ENCODE results near the gene VPS37C.

Gene VPS37C

GRCh38 chr11:61121192-61121831 is 39.9 kb downstream of the VPS37C start:
- DNase-seq (ENCODE audit: low read depth) = peak; percentile 13
- no peak overlapping the region for H3K4me3 ChIP-seq (ENCODE audit: low read depth, low read length)
- TF ChIP-seq CTCF (conservative IDR thresholded peaks at IDR 0.05; ENCODE audit: low read depth, low read length) = no peak

DNA sequence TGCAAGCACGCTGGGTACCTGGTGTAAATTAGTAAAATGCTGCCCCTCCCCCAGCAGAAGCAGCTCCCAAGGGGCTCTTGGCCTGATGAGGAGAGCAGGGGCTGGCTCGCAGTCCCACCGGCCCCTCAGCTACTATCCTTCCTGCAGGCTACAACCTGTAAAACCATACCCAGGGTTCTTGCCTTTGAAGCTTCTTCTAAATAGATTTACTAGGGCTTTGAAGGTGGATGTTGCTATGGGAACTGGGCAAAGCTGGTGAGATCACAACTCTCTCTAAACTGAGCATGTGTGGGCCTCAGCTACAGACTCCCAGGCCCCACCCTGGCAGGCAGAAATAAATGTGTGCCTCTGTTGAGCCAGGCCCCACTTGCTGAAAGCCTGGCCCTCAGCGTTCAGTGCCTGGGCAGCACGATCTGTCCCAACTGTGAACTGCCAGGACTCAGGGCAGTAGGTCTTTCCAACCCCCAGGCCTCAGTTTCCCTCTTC is 40.5 kb downstream of the VPS37C start:
- peak; percentile 43 for DNase-seq (ENCODE audit: low read depth)
- TF ChIP-seq CTCF (conservative IDR thresholded peaks at IDR 0.05; ENCODE audit: low read depth, low read length) = no peak
- no peak overlapping the region for H3K4me3 ChIP-seq (ENCODE audit: low read depth, low read length)

DNA sequence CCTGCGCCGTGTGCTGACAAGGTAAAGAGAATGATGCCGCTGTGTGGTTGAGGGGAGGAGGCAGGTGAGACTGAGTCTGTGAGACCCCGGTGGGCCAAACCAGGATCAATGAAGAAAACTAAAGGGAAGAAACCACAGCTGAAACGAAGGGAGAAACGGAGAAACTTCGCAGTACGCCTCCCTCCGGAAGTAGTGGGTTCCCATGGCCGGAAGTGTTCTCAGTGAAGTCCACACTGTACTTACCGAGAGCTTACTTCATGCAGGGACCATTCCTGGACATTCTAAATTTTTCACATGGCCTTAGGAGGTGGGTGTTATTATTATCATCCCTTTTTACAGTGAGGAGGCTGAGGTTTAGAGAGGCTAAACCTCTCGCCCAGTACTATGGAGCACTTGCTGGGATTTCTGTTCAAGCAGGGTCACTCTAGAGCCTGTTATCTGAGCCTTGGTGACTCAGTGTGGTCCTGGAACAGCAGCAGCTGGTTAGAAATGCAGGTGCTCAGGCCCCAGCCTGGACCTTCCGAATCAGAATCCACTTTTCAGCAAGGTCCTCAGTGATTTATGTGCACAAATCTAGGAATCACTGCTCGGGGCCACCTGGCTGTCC is 41.0 kb downstream of the VPS37C start:
- no peak for DNase-seq (ENCODE audit: low read depth)
- TF ChIP-seq CTCF (conservative IDR thresholded peaks at IDR 0.05; ENCODE audit: low read depth, low read length) = no peak
- no peak overlapping the region for H3K4me3 ChIP-seq (ENCODE audit: low read depth, low read length)

- no peak for TF ChIP-seq CTCF (conservative IDR thresholded peaks at IDR 0.05; ENCODE audit: low read depth, low read length)
- H3K4me3 ChIP-seq (ENCODE audit: low read depth, low read length) = no peak overlapping the region
- DNase-seq (ENCODE audit: low read depth) = no peak
Measured at GRCh38 chr11:61119571-61119970, 41.7 kb downstream of the VPS37C start.

DNA sequence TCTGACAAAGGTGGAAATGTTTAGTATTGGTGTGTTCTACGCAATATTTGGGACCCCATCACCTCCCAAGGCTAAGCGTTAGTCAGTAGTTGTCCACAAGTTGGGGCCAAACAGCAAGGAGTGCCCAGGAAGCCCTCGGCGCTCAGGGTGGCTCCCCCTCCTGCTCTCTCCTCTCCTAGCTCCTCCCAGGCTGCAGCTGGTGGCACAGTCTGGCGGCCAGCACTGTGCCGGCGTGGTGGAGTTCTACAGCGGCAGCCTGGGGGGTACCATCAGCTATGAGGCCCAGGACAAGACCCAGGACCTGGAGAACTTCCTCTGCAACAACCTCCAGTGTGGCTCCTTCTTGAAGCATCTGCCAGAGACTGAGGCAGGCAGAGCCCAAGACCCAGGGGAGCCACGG is 42.2 kb downstream of the VPS37C start:
- no peak overlapping the region for H3K4me3 ChIP-seq (ENCODE audit: low read depth, low read length)
- DNase-seq (ENCODE audit: low read depth) = no peak
- no peak for TF ChIP-seq CTCF (conservative IDR thresholded peaks at IDR 0.05; ENCODE audit: low read depth, low read length)

DNA sequence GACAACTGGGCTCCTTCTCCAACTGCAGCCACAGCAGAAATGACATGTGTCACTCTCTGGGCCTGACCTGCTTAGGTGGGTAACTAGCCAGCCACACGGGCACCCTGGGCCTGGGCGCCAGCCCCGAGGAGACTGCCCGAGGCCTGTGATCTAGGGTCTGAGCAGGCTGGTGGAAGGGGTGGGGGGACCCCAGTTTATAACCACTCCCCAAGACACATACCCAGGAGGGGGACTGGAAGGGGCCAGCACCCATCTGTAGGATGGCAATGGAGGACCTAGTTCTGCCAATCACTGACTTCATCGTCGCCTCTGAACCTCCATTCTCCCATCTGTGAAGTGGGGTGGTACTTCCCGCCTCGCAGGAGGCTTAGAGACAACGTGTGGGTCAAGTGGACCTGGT is 42.8 kb downstream of the VPS37C start:
- no peak for DNase-seq (ENCODE audit: low read depth)
- H3K4me3 ChIP-seq (ENCODE audit: low read depth, low read length) = no peak overlapping the region
- TF ChIP-seq CTCF (conservative IDR thresholded peaks at IDR 0.05; ENCODE audit: low read depth, low read length) = no peak

GRCh38 chr11:61118004-61118403 is 43.2 kb downstream of the VPS37C start:
- TF ChIP-seq CTCF (conservative IDR thresholded peaks at IDR 0.05; ENCODE audit: low read depth, low read length) = no peak
- no peak overlapping the region for H3K4me3 ChIP-seq (ENCODE audit: low read depth, low read length)
- DNase-seq (ENCODE audit: low read depth) = no peak
